HepG2 (cell line): Measurements from ENCODE around the gene NRBP1. TPM values are rescaled to one million over a fixed set of nuclear protein-coding genes. Genes with fewer than 3 reads are reported as not detected.

ENCODE experiments used
- ATF7-NPFF ChIP-seq: sonication (generic); formaldehyde crosslinking; IDR thresholded peaks from 2 replicates; pipeline ENCODE4 v1.8.1; 2023; ENCODE audit warnings: mild to moderate bottlenecking, low read depth, missing genetic modification reagents, moderate library complexity
- CHD2 ChIP-seq: IDR thresholded peaks from 2 replicates; pipeline ENCODE4 v1.6.1; 2011; ENCODE audit warnings: low read depth, low read length, improper control_type of control experiment
- JUND ChIP-seq: sonication (generic); formaldehyde crosslinking; IDR thresholded peaks from 2 replicates; pipeline ENCODE4 v1.8.0; 2022; ENCODE audit warnings: mild to moderate bottlenecking, missing genetic modification reagents
- KDM3A ChIP-seq: IDR thresholded peaks from 2 replicates; pipeline ENCODE4 v1.6.1; 2018; ENCODE audit warnings: low read depth, missing compliant biosample characterization
- NPAS2 ChIP-seq: sonication (generic); formaldehyde crosslinking; IDR thresholded peaks from 2 replicates; pipeline ENCODE4 v1.8.0; 2022; ENCODE audit warnings: mild to moderate bottlenecking, missing genetic modification reagents, borderline replicate concordance
- PCBP1 ChIP-seq: fragments of 200-400 bp; formaldehyde crosslinking; IDR thresholded peaks from 2 replicates; pipeline ENCODE4 v1.6.1; 2017; ENCODE audit warnings: mild to moderate bottlenecking, low read depth, low read length, borderline replicate concordance
- SP2 ChIP-seq: sonication (generic); formaldehyde crosslinking; IDR thresholded peaks from 2 replicates; pipeline ENCODE4 v1.5.1; 2020; ENCODE audit warnings: mild to moderate bottlenecking, missing genetic modification reagents
- TEAD3 ChIP-seq: optimal IDR thresholded peaks from 2 replicates; pipeline ENCODE3; 2016; ENCODE audit warnings: borderline replicate concordance
- ZNF20 ChIP-seq: sonication (generic); formaldehyde crosslinking; IDR thresholded peaks from 2 replicates; pipeline ENCODE4 v1.4.0; 2020; ENCODE audit warnings: mild to moderate bottlenecking, moderate library complexity, missing genetic modification reagents
- ZNF7 ChIP-seq: IDR thresholded peaks from 2 replicates; pipeline ENCODE4 v1.6.1; 2016; ENCODE audit warnings: missing biosample characterization, missing genetic modification reagents
- ZNF720 ChIP-seq: sonication (generic); formaldehyde crosslinking; IDR thresholded peaks from 2 replicates; pipeline ENCODE4 v1.4.0; 2020; ENCODE audit warnings: missing genetic modification reagents
- ZNF770 ChIP-seq: sonication (generic); formaldehyde crosslinking; IDR thresholded peaks from 2 replicates; pipeline ENCODE4 v1.5.0; 2020; ENCODE audit warnings: mild to moderate bottlenecking, missing genetic modification reagents
- ZNF878 ChIP-seq: sonication (generic); formaldehyde crosslinking; IDR thresholded peaks from 2 replicates; pipeline ENCODE4 v1.8.1; 2023; ENCODE audit warnings: mild to moderate bottlenecking, missing genetic modification reagents, moderate library complexity
- polyA plus RNA-seq, 8 experiments: library from polyadenylated mRNA; depleted of rRNA in 3 of 8; stranded (reverse) in 7 of 8; unstranded in 1 of 8; fragments of >200 nt; fragmentation: Illumina TruSeq in 4 of 8; extraction: Trizol in 4 of 8; gene quantifications; 2 replicates each; pipeline versions ENCODE4 v1.2.1 to v1.2.3, GENCODE V29; 2011 to 2016; ENCODE audit warnings: low read depth in 4 of 8, missing spikeins in 1 of 8, mixed read lengths in 1 of 8; ENCODE audit not compliant: insufficient read depth in 1 of 8
- total RNA-seq, 5 experiments: library from RNA; depleted of rRNA; stranded (reverse); fragments of >200 nt; fragmentation: Illumina TruSeq; extraction: Trizol; gene quantifications; 2 replicates each; pipeline ENCODE4 v1.2.3, GENCODE V29; 2016; ENCODE audit warnings: low read depth in 1 of 5
- TF ChIP-seq, protein P1 (sequence below): sonication (generic); formaldehyde crosslinking; IDR thresholded peaks from 2 replicates; pipeline ENCODE4 v1.9.0; 2021; ENCODE audit warnings: missing genetic modification reagents, borderline replicate concordance
- TF ChIP-seq, protein P2 (sequence below): sonication (generic); formaldehyde crosslinking; IDR thresholded peaks from 2 replicates; pipeline ENCODE4 v1.4.0; 2020; ENCODE audit warnings: missing genetic modification reagents
- TF ChIP-seq, protein P3 (sequence below): sonication (generic); formaldehyde crosslinking; IDR thresholded peaks from 2 replicates; pipeline ENCODE4 v1.8.0; 2023; ENCODE audit warnings: mild to moderate bottlenecking, missing genetic modification reagents
- TF ChIP-seq, protein P4 (sequence below): sonication (generic); formaldehyde crosslinking; IDR thresholded peaks from 2 replicates; pipeline ENCODE4 v1.8.1; 2022; ENCODE audit warnings: low read depth, mild to moderate bottlenecking, missing genetic modification reagents

Gene NRBP1
- total and polyA plus RNA-seq, 2 of the 13 experiments (the other 11 are each of a cell fraction or from before 2014, with no cell fraction given) = 165 to 240 TPM

GRCh38 chr2:27380626-27381545, 47.5 kb upstream of the NRBP1 start, which contains the start of gene ZNF513 (continued):
- TF ChIP-seq, protein P1, sequence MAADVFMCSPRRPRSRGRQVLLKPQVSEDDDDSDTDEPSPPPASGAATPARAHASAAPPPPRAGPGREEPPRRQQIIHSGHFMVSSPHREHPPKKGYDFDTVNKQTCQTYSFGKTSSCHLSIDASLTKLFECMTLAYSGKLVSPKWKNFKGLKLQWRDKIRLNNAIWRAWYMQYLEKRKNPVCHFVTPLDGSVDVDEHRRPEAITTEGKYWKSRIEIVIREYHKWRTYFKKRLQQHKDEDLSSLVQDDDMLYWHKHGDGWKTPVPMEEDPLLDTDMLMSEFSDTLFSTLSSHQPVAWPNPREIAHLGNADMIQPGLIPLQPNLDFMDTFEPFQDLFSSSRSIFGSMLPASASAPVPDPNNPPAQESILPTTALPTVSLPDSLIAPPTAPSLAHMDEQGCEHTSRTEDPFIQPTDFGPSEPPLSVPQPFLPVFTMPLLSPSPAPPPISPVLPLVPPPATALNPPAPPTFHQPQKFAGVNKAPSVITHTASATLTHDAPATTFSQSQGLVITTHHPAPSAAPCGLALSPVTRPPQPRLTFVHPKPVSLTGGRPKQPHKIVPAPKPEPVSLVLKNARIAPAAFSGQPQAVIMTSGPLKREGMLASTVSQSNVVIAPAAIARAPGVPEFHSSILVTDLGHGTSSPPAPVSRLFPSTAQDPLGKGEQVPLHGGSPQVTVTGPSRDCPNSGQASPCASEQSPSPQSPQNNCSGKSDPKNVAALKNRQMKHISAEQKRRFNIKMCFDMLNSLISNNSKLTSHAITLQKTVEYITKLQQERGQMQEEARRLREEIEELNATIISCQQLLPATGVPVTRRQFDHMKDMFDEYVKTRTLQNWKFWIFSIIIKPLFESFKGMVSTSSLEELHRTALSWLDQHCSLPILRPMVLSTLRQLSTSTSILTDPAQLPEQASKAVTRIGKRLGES (CRISPR knock-in tag) = no peak
- TF ChIP-seq CHD2 = no peak
- no peak for TF ChIP-seq ZNF878
- TF ChIP-seq, protein P2, sequence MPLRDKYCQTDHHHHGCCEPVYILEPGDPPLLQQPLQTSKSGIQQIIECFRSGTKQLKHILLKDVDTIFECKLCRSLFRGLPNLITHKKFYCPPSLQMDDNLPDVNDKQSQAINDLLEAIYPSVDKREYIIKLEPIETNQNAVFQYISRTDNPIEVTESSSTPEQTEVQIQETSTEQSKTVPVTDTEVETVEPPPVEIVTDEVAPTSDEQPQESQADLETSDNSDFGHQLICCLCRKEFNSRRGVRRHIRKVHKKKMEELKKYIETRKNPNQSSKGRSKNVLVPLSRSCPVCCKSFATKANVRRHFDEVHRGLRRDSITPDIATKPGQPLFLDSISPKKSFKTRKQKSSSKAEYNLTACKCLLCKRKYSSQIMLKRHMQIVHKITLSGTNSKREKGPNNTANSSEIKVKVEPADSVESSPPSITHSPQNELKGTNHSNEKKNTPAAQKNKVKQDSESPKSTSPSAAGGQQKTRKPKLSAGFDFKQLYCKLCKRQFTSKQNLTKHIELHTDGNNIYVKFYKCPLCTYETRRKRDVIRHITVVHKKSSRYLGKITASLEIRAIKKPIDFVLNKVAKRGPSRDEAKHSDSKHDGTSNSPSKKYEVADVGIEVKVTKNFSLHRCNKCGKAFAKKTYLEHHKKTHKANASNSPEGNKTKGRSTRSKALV (CRISPR knock-in tag) = no peak
- no peak for TF ChIP-seq ZNF720
- TF ChIP-seq SP2 (CRISPR knock-in tag) = peak; percentile 55
- peak; percentile 36; the same call in 1 of the 2 replicates for TF ChIP-seq KDM3A
- TF ChIP-seq, protein P3, sequence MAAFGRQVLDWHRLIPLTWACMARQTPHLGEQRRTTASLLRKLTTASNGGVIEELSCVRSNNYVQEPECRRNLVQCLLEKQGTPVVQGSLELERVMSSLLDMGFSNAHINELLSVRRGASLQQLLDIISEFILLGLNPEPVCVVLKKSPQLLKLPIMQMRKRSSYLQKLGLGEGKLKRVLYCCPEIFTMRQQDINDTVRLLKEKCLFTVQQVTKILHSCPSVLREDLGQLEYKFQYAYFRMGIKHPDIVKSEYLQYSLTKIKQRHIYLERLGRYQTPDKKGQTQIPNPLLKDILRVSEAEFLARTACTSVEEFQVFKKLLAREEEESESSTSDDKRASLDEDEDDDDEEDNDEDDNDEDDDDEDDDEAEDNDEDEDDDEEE (CRISPR knock-in tag) = peak; percentile 74; the same call in 1 of the 2 replicates
- TF ChIP-seq, protein P4, sequence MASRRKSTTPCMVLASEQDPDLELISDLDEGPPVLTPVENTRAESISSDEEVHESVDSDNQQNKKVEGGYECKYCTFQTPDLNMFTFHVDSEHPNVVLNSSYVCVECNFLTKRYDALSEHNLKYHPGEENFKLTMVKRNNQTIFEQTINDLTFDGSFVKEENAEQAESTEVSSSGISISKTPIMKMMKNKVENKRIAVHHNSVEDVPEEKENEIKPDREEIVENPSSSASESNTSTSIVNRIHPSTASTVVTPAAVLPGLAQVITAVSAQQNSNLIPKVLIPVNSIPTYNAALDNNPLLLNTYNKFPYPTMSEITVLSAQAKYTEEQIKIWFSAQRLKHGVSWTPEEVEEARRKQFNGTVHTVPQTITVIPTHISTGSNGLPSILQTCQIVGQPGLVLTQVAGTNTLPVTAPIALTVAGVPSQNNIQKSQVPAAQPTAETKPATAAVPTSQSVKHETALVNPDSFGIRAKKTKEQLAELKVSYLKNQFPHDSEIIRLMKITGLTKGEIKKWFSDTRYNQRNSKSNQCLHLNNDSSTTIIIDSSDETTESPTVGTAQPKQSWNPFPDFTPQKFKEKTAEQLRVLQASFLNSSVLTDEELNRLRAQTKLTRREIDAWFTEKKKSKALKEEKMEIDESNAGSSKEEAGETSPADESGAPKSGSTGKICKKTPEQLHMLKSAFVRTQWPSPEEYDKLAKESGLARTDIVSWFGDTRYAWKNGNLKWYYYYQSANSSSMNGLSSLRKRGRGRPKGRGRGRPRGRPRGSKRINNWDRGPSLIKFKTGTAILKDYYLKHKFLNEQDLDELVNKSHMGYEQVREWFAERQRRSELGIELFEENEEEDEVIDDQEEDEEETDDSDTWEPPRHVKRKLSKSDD (CRISPR knock-in tag) = 0 out of 2 replicates have a peak, but pooled peaks have one; percentile 44
- TF ChIP-seq ZNF7 = no peak
- peak; percentile 66; the same call in 1 of the 2 replicates for TF ChIP-seq PCBP1
- TF ChIP-seq ZNF770 (CRISPR knock-in tag) = no peak
- no peak for TF ChIP-seq NPAS2 (CRISPR knock-in tag)
- TF ChIP-seq JUND (CRISPR knock-in tag) = 0 out of 2 replicates have a peak, but pooled peaks have one; percentile 41
- TF ChIP-seq TEAD3 (CRISPR knock-in tag) = peak; percentile 22
- no peak for TF ChIP-seq ZNF20
- no peak for TF ChIP-seq ATF7-NPFF (CRISPR knock-in tag)
